ENCODE data around the gene ZNF276. TPM values are rescaled to one million over a fixed set of nuclear protein-coding genes. Genes with fewer than 3 reads are reported as not detected.
"Not testable (repeated sequence)": the region's sequence is repeated elsewhere in the genome, so short reads cannot be mapped to it uniquely, and the experiment has no call there.

The ZNF276 gene
- total RNA-seq, 1 experiment from 2014 or later: 30.6 TPM

DNA sequence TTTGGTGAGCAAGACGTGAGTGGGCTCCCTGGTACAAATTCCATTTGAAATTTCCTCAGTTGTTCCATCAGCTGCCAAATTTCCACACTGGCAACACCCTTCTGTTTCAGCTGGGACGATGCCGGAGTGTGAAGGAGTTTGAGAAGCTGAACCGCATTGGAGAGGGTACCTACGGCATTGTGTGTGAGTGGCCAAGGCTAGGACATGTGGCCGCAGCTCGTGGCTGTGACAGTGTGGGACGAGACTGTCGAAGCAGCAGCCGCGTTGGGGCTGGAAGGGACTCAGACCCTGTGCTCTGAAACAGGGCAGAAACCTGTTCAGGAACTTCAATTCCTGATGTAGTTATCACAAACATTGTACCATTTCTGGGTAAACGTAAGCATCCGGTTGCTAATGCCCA, 32.2 kb upstream of the ZNF276 start:
- CTCF ChIA-PET: interaction anchor here (1.0 kb wide), 1 partner anchor 17 kb away, joined by 4 read pairs; no protein-coding TSS in a partner anchor
- Mint-ChIP-seq H3K4me1 (ENCODE audit: low read depth, unreplicated experiment) (peaks cover 10% of the 10 kb centered on the region), H3K9me3 (ENCODE audit: low read depth, unreplicated experiment) (no peaks in the 10 kb centered on the region), H3K27ac (ENCODE audit: unreplicated experiment) (no peak overlapping the region), H3K4me3 (ENCODE audit: low read depth, unreplicated experiment) (no peak overlapping the region), H3K36me3 (ENCODE audit: insufficient read depth, unreplicated experiment) (peaks cover 87% of the 10 kb centered on the region), H3K27me3 (ENCODE audit: unreplicated experiment) (no peaks in the 10 kb centered on the region)
- BruUV-seq (replicated peaks): no TSS peak
- no peak for DNase-seq
- intact Hi-C loops (cut with micrococcal nuclease; ENCODE audit: unreplicated experiment): no loop called here
- TF ChIP-seq, protein P1, sequence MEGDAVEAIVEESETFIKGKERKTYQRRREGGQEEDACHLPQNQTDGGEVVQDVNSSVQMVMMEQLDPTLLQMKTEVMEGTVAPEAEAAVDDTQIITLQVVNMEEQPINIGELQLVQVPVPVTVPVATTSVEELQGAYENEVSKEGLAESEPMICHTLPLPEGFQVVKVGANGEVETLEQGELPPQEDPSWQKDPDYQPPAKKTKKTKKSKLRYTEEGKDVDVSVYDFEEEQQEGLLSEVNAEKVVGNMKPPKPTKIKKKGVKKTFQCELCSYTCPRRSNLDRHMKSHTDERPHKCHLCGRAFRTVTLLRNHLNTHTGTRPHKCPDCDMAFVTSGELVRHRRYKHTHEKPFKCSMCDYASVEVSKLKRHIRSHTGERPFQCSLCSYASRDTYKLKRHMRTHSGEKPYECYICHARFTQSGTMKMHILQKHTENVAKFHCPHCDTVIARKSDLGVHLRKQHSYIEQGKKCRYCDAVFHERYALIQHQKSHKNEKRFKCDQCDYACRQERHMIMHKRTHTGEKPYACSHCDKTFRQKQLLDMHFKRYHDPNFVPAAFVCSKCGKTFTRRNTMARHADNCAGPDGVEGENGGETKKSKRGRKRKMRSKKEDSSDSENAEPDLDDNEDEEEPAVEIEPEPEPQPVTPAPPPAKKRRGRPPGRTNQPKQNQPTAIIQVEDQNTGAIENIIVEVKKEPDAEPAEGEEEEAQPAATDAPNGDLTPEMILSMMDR (IDR thresholded peaks at IDR 0.05; ENCODE audit: unreplicated experiment): no peak

DNA sequence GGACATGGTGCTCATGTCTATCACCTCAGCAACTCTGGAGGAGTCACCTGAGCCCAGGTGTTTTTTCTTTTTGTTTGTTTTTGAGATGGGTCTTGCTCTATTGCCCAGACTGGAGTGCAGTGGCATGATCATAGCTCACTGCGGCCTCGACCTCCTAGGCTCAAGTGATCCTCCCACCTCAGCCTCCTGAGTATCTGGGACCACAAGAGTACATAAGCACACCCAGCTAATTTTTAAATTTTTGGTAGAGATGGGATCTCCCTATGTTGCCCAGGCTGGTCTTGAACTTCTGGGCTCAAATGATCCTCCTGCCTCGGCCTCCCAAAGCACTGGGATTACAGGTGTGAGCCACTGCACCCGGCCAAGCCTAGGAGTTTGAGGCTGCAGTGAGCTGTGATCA, 31.7 kb upstream of the ZNF276 start:
- H3K36me3 Mint-ChIP-seq (ENCODE audit: insufficient read depth, unreplicated experiment): peaks cover 84% of the 10 kb centered on the region
- intact Hi-C loops (cut with micrococcal nuclease; ENCODE audit: unreplicated experiment); DNase-seq; BruUV-seq (replicated peaks); H3K4me3 Mint-ChIP-seq (ENCODE audit: low read depth, unreplicated experiment); H3K27me3 Mint-ChIP-seq (ENCODE audit: unreplicated experiment); H3K9me3 Mint-ChIP-seq (ENCODE audit: low read depth, unreplicated experiment); H3K27ac Mint-ChIP-seq (ENCODE audit: unreplicated experiment); H3K4me1 Mint-ChIP-seq (ENCODE audit: low read depth, unreplicated experiment): not testable (repeated sequence)
- CTCF ChIA-PET: interaction anchor here (1.0 to 1.1 kb wide), 2 partner anchors 9 to 16 kb away, joined by 4 to 6 read pairs; no protein-coding TSS in a partner anchor

DNA sequence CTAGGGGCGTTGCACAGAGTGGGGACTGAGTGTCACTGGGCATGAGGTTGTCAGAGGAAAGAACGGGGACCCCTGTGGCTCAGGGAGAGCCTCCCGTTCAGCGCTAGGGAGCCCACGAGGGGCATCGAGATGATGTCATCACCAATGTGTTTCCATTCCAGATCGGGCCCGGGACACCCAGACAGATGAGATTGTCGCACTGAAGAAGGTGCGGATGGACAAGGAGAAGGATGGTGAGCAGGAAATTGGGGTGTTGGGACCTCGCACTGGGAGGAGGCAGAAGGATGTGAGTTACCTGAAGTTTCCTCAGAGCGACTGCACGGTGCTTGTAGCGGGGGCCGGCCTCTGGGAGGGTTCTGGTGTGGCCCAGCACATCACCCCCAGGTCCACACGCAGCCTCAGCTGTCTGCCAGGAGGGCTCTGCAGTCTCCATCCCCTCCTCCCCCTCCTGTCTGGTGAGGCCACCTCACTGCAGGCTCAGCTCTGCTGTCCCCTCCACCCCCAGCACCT, 30.9 kb upstream of the ZNF276 start:
- H3K36me3 Mint-ChIP-seq (ENCODE audit: insufficient read depth, unreplicated experiment): peaks cover 84% of the 10 kb centered on the region

DNA sequence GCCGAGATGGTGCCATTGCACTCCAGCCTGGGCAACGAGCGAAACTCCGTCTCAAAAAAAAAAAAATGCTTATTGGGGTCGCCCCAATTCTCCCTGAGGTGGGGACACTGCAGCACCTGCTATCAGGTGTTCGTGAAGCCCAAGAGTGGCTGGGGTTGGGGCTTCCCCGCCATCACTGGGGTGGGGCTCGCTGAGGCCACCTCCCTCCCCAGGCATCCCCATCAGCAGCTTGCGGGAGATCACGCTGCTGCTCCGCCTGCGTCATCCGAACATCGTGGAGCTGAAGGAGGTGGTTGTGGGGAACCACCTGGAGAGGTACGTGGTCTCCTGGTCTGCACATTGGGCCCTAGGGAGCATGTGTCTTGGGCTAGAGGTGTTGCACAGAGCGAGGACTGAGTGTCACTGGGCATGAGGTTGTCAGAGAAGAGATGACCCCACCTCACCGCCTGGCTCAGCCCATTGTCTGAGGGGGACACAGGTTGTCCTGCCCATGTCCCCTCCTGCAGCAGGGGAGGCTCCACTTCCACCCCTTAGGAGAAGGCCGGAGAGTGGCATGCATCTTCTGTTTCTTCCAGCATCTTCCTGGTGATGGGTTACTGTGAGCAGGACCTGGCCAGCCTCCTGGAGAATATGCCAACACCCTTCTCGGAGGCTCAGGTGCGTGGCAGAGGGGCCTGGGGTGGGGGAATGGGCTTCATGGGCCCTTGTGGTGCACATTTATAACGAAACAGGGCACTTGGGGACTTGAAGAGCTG, 29.9 kb upstream of the ZNF276 start:
- no TSS peak for BruUV-seq (replicated peaks)
- intact Hi-C loops (cut with micrococcal nuclease; ENCODE audit: unreplicated experiment): no loop called here
- H3K27me3 Mint-ChIP-seq (ENCODE audit: unreplicated experiment): no peaks in the 10 kb centered on the region
- H3K4me3 Mint-ChIP-seq (ENCODE audit: low read depth, unreplicated experiment): no peak overlapping the region
- H3K27ac Mint-ChIP-seq (ENCODE audit: unreplicated experiment): no peak overlapping the region
- CTCF ChIA-PET: no interaction called here
- no peak for DNase-seq
- peaks cover 84% of the 10 kb centered on the region for H3K36me3 Mint-ChIP-seq (ENCODE audit: insufficient read depth, unreplicated experiment)
- H3K4me1 Mint-ChIP-seq (ENCODE audit: low read depth, unreplicated experiment): peaks cover 10% of the 10 kb centered on the region
- no peaks in the 10 kb centered on the region for H3K9me3 Mint-ChIP-seq (ENCODE audit: low read depth, unreplicated experiment)
- TF ChIP-seq, protein P1 (IDR thresholded peaks at IDR 0.05; ENCODE audit: unreplicated experiment): no peak

More for the DNA sequence above, 30.9 kb upstream of the ZNF276 start:
- TF ChIP-seq, protein P1 (IDR thresholded peaks at IDR 0.05; ENCODE audit: unreplicated experiment): no peak
- no peak for DNase-seq
- no peak overlapping the region for H3K4me3 Mint-ChIP-seq (ENCODE audit: low read depth, unreplicated experiment)
- peaks cover 10% of the 10 kb centered on the region for H3K4me1 Mint-ChIP-seq (ENCODE audit: low read depth, unreplicated experiment)
- intact Hi-C loops (cut with micrococcal nuclease; ENCODE audit: unreplicated experiment): no loop called here
- BruUV-seq (replicated peaks): no TSS peak
- no peaks in the 10 kb centered on the region for H3K27me3 Mint-ChIP-seq (ENCODE audit: unreplicated experiment)
- no peak overlapping the region for H3K27ac Mint-ChIP-seq (ENCODE audit: unreplicated experiment)
- no peaks in the 10 kb centered on the region for H3K9me3 Mint-ChIP-seq (ENCODE audit: low read depth, unreplicated experiment)
- CTCF ChIA-PET: interaction anchor here (0.5 to 1.1 kb wide), 2 partner anchors 8 to 37 kb away, joined by 6 read pairs; no protein-coding TSS in a partner anchor

All from Calu3 (cell line).